Measurements from ENCODE around the gene SNED1.
"Not testable (repeated sequence)": the region's sequence is repeated elsewhere in the genome, so short reads cannot be mapped to it uniquely, and the experiment has no call there.

Gene SNED1

GRCh38 chr2:240972636-240973521, 25.5 kb upstream of the SNED1 start:
- no peak for DNase-seq

GRCh38 chr2:240974771-240975572, 23.4 kb upstream of the SNED1 start:
- DNase-seq: no peak

- not testable (repeated sequence) for DNase-seq
These were observed 22.5 kb upstream of the SNED1 start for GRCh38 chr2:240975903-240976302.

GRCh38 chr2:240981280-240981679, 17.1 kb upstream of the SNED1 start:
- no peak for DNase-seq

GRCh38 chr2:240981871-240982800, 16.3 kb upstream of the SNED1 start:
- DNase-seq: no peak

- no peak for DNase-seq
These were observed 15.6 kb upstream of the SNED1 start for GRCh38 chr2:240982821-240983281.

- DNase-seq: no peak
These were observed 14.9 kb upstream of the SNED1 start for GRCh38 chr2:240983361-240983995.

- no peak for DNase-seq
These were observed 14.4 kb upstream of the SNED1 start for GRCh38 chr2:240983996-240984498.

GRCh38 chr2:240985881-240986786, 12.3 kb upstream of the SNED1 start:
- DNase-seq: no peak

- no peak for DNase-seq
These were observed 11.5 kb upstream of the SNED1 start for GRCh38 chr2:240986787-240987411.

GRCh38 chr2:240987588-240987987, 10.8 kb upstream of the SNED1 start:
- DNase-seq: no peak

- no peak for DNase-seq
These were observed 10.3 kb upstream of the SNED1 start for GRCh38 chr2:240988146-240988545.

- no peak for DNase-seq
These were observed 9.7 kb upstream of the SNED1 start for GRCh38 chr2:240988571-240989271.

GRCh38 chr2:240989451-240990265, 8.8 kb upstream of the SNED1 start:
- peak; percentile 64 for DNase-seq

- no peak for DNase-seq
These were observed 8.2 kb upstream of the SNED1 start for GRCh38 chr2:240990266-240990529.

GRCh38 chr2:240990726-240991377, 7.6 kb upstream of the SNED1 start:
- DNase-seq: no peak

- DNase-seq: peak; percentile 40
These were observed 6.8 kb upstream of the SNED1 start for GRCh38 chr2:240991378-240992263.
